Left colon (tissue), 2 donors: ENCODE results near the gene LCN12. TPM values are rescaled to one million over a fixed set of nuclear protein-coding genes. Genes with fewer than 3 reads are reported as not detected.

Source experiments
- ATAC-seq: fragments of 200-7000 bp; cut with Tn5 transposase; one replicate; pipeline ENCODE4 v1.9.1; 2020; ENCODE audit warnings: mild to moderate bottlenecking, moderate library complexity
- DNase-seq, 2 donors: peaks; one replicate each; pipeline ENCODE4 v3.0.0-alpha.2; 2020
- intact Hi-C, 2 donors: fragments of 100-400 bp; cut with DNase I in 1 of 2; cut with micrococcal nuclease in 1 of 2; formaldehyde crosslinking; loops; one replicate each; pipeline versions ENCODE4 v1.11.2 to v1.14.0; 2022; cut with DNase I, micrococcal nuclease
- total RNA-seq, 2 donors: library from RNA; stranded (reverse); fragmentation: NEBNext Ultra II Directional; extraction: Animal tissue kit (Norgen Biotek cat#: 25700); gene quantifications; one replicate each; pipeline ENCODE4 v1.2.1, GENCODE V29; 2021
- donor health status: DM: no; HTN: no; CAD: no.
- donor health status: DM: yes; HTN: yes; CAD: no.

LCN12 gene
- total RNA-seq, 2 donors from 2014 or later = 8.5 to 10.2 TPM

DNA sequence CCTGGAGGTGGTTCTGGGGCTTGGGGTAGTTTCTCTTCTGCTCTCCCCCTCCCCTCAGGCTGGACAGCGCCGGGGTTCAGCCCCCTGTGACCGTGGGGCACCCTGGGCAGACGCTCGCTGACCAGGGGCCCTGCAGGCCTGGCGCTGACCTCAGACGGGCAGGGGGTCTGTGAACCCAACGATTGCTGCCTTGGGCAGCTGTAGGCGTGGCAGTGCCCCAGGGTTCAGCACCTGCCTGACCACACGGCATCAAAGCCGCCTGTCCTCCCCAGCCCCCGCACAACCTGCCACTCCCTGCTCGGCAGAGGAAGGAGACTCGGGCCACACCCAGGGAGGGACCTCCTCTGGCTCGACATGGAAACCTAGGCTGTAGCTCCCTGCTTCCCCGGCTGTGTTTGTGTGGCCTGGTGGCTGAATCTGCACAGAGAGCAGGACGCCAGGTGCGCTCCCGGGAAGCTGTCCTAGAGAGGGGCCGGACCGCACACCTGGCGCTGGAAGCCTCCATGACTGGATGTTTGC lies 12.2 kb downstream of the LCN12 start:
- DNase-seq = peak; percentile 80 to 82
- intact Hi-C loops = no loop called here
- ATAC-seq = peak; percentile 96

DNA sequence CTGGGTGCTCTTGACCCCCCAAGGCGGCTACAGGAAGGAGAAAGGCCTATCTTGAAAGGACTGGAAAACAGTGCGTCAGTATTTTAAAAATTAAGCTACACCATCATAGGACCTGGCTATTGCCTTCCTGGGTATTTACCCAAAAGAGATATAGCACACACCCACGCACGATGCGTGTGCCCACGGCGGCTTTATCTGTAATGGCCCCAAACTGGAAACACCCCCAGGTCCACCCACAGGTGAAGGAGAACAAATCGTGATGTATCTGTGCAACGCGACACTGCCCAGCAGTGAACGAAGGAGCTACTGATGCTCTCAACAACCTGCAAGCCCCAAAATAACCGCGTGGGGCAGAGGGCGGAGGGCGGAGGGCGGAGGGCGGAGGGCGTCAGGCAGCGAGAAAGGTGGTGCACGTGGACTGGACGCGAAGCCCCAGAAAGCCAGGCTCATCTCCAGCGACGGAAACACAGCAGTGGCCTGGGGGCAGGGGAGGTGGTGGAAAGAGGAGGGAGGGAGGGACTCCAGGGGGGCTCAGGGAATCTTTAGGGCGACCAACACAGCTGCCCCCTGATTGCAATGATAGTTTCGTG lies 12.9 kb downstream of the LCN12 start:
- intact Hi-C loops = no loop called here
- DNase-seq (no peak), ATAC-seq (peak; percentile 4)

DNA sequence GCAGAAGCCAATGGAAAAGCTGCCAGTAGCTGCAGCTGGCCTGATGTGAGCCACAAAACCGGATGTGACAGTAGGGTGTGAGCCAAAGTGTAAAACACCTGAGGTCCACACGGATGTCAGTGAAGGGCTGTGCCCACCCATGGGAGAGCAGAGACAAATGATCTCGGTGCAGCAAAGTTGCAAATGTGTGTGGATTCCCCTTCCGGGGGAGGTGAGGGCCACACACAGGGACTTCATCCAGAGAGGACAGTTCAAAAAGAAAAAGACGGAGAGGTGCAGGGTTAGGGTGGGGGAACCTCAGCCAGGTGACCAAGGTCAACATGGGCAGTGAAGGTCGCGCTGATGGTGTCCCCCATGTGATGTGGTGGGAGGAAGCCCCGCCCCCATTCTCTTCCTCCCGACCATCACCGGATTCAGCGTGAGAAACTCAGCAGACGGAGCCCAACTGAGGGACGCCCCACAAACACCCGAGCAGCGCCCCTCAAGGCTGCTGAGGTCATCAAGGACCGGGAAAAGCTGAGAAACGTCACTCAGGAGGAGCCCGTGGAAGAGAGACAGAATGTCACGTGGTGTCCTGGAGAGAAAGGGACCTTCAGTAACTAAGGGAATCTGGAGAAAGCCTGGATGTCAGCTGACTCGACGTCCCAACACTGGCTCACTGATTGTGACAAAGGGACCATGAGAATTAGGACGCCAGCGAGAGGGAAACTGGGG lies 13.9 kb downstream of the LCN12 start:
- intact Hi-C loops = no loop called here
- ATAC-seq (no peak), DNase-seq (no peak)

DNA sequence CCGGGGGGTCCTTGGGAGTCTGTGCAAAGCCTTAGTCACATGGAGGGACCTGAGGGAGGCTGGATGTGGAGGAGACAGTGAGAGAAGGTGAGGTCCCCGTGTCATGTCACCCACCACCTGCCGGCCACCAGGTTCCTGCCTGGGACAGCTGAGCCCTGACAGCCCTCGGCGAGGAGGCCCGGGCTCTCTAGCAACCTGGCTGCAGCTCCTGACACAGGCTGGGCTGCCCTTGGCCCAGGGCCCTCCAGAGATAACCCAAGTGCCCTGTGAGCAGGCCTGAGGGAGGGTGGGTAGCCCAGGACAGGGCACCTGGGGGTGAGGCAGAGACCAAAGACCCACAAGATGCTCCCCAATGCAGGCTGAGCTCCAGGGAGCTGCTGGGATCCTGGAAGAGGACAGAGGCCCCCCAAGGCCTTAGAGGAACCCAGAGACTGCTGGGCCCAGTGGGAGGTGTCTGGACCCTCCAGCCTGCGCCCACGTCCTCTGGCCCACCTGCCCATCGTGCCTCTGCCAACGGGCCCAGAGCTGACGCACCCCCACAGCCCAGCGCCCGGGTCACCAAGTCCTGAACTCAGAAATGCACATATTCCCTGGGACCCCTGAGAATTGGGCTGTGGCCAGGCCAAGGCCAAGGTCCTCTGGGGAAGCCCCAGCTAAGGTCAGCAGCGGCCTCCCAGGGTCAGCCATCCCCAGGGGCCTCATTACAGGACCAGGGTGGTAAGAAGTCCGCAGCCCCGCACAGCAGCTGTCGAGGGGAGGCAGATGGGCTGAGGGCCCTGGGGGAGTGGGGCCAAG lies 16.5 kb downstream of the LCN12 start:
- ATAC-seq (no peak), DNase-seq (no peak)
- intact Hi-C loops = no loop called here

DNA sequence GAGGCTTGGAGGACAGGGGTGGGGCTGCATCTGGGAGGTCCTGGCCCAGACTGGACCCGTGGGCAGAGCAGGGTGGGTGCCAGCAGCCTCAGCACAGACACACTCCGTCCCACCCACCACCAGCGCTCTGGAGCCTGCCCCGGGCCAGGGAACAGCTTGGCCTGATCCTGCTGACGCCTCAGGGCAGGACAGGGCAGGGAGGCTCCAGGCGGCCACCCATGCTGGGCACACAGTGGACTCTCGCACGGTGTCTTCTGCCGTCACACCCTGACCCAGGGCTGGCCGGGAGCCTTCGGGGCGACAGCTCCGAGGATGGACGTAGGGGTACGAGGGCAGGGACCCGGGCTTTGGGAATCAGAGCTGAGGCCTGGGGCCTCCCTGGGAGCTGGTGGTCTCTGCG lies 17.1 kb downstream of the LCN12 start:
- no peak for ATAC-seq
- intact Hi-C loops = no loop called here

DNA sequence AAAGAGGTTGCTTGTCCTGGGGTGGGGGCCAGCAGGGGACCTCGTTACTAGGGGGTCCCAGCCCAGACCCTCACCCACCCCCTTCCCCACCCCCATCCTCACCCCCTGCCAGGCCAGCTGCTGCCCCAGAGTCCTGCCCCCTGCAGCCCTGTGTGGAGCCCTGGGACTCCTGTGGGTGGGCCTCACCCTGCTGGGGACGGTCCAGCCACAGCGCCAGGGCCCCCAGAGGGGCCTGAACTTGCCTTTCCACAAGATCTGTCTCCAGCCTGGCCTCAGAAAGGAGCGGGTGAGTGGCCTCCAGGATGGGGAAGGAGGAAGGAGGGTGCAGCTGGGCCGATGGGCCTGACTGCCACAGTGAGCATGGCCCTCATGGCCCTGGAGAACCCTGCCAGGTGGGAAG lies 17.7 kb downstream of the LCN12 start:
- no peak for ATAC-seq
- no peak for DNase-seq
- intact Hi-C loops = no loop called here

More for the DNA sequence above, 17.1 kb downstream of the LCN12 start:
- DNase-seq = no peak

DNA sequence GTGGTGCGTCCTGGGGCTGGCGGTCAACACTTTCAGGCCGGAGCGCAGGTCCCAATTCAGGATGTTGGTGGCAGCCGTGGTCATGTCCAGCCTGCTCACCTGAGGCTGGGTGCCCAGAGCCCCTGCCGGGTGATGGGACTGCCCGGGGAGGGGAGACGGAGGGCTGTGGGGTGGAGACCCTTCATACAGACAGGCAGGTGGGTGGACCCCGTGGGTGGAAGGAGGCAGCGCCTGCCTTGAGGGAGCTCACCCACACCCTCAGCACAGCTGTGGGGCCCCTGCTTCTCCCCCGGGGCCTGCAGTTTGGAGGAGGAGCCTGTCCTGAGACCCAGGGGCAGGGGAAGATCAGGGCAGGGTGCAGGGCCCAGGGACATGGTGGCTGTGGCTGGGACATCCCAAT lies 18.3 kb downstream of the LCN12 start:
- DNase-seq (no peak), ATAC-seq (no peak)
- intact Hi-C loops = no loop called here

DNA sequence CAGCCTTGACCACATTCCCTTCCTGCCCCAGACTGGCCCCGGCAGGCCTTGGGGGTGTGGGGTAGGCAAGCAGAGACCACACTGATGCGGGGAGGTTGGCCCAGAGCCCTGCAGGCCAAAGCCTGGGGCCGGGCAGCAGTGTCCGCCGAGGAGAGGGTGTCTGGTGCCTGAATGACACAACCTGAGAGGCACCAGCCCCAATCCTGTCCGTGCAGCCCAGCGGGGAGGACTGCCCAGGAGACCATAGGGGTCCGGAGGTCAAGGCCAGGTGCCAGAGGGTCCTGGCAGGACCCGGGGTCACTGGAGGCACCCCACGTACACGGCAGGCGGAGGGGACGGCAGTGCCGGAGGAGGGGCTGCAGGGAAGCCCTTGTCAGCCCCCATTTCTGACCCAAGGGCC lies 19.7 kb downstream of the LCN12 start:
- no peak for ATAC-seq
- intact Hi-C loops = no loop called here
- DNase-seq = no peak

DNA sequence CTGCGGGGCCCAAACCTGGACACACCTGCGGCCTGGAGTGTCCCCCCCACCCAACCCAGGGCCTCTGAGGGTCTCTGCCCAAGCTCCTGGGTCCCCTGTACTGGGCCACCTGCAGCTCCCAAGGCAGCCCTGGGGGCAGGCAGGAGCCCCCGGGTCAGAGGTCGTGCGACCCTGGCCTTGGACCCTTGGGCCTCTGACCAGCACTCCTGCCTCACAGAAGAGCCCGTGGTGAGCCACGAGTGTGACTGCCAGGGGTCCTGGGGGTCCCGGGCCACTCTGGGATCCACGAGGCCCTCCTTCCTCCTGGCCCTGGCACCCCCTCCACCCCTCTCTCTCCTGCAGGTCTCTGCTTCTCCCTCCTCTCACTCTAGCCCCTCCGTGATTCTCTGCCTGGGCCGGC lies 20.3 kb downstream of the LCN12 start:
- ATAC-seq (no peak), DNase-seq (no peak)
- intact Hi-C loops = no loop called here

DNA sequence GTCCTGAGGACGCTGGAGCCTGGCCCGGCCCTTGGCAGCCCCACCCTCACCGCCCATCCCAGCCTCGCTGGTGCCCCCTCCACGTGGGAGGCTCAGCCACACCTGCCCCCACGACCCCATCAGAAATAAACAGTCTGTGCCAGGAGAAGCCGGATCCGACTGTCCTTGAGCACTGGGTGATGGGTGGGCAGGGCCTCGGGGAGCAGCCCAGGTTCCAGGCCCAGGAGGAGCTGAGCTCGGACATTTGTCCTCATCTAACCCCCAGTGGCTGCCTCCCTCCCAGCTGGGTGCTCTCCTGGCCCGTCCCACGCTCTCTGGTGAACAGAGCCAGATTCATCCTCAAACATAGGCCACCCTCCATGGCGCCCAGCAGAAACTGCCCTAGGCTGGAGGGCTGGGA lies 20.7 kb downstream of the LCN12 start:
- DNase-seq (no peak), ATAC-seq (no peak)
- intact Hi-C loops = no loop called here

DNA sequence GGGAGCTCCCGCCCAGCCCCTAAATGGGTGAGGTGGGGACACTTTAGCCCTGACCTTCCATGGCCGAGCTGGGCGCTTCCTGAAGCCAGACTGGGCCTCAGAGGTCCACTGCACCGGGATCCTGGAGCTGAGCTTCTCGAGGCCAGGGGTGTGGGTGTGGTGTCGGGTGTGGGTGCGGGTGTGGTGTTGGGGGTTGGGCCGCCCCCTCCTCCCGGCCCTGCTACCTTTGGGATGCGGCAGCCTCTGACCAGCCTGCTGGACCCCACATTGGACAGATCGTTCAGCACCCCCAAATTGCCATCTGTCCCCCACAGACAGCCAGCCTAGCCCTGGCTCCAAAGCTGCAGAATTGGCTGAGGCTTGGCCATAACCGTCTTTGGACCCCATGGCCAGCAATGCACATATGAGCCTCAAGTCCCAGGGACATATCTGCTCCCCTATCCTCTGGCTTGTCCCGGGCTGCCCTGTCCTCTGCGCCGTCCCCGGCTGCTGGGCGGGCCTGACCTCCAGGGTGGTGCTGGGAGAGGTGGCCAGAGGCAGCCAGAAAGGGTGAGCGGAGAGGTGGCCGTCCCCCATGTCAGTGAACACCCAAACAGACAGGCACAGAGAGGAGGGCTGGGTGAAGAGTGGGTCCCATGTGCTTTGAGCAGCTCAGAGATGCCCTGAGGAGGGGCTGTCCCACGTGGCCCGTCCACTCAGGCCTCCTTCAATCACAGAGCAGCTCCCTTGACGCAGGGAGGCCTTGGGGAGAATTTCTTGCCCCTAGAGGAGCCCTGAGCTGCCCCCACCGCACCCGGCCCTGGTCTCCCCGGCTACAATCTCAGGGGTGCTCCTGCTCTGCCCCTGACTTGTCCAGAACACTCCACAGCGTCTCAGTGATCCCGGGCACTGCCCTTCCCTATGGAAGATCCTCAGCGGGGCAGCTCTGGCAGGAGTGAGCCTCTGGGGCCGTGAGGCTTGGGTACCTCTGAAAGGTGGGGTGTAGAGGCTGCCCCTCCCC lies 21.8 kb downstream of the LCN12 start:
- intact Hi-C loops = no loop called here
- no peak for DNase-seq
- ATAC-seq = no peak

DNA sequence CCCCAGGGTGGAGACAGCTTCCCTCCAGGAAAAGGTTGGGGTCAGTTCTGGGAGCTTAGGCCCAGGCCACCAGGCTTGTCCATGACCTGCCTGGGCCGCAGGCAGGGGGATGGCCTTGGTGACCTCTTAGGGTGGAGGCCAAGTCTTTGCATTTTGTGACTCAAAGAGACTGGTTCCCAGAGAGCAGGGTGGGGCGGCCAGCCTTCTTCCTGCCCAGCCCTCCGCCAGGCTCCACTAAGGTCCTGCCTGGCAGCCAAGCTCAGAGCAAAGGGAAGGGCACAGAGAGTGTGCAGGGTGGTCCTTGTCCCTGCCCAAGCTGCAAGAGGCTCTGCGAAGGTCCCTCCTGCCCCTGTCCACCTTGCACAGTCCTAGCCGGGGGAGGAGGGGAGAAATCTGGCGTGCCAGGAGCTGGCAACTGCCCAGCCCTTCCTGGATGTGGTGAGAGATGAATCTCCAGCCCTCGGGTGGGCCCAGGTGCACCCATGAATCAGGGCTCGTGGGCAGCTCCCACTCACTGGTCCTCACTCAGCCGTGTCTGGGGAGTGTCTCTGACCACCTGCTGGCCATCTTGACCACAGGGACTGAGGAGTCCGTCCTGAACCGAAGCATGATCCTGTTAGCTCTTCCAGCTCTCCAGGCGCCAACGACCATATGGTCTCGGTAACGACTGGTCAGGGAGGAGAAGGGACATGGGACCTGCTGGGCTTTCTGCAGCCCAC lies 22.9 kb downstream of the LCN12 start:
- ATAC-seq (peak; percentile 42), DNase-seq (no peak)
- intact Hi-C loops = no loop called here

DNA sequence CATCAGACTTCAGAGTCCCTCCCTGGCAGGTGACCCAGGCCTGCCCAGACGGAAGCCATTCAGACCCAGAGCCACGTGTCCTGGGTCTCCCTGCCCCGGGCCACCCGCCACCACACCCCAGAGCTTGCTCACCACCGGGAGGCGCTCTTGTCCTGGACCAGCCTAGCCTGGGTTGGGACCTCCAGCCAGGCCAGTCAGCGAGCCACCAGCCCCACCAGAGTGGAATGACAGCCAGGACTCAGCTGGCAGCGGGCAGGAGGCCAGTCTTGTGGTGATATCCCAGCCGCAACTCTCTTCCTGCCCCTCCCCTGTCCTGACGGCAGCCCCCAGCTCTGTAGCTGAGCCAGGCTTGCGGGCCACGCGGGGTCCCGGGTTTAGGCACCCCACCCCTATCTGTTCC lies 23.6 kb downstream of the LCN12 start:
- no peak for DNase-seq
- ATAC-seq = no peak
- intact Hi-C loops = no loop called here

DNA sequence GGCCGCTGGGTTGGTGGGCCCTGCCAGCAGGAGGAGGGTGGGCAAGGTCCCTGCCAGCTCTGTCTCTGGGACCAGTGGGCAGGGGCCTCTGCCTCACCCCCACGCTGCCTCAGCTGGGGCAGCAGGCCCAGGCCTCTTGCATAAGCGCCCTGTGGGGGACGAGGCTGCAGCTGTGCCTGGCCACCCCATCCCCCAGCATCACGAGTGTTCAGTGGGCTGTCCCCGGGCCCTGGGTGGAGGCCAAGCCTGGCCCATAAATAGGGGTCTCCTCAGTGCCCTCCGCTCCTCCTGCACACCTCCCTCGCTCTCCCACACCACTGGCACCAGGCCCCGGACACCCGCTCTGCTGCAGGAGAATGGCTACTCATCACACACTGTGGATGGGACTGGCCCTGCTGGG lies 25.1 kb downstream of the LCN12 start, which contains the start of gene PTGDS:
Gene PTGDS, plus strand, starts transcription at position 282 of the 400 bp plus-strand sequence. Its CDS starts 75 bp downstream, at position 357.
- DNase-seq = no peak
- intact Hi-C loops = no loop called here
- ATAC-seq = no peak

DNA sequence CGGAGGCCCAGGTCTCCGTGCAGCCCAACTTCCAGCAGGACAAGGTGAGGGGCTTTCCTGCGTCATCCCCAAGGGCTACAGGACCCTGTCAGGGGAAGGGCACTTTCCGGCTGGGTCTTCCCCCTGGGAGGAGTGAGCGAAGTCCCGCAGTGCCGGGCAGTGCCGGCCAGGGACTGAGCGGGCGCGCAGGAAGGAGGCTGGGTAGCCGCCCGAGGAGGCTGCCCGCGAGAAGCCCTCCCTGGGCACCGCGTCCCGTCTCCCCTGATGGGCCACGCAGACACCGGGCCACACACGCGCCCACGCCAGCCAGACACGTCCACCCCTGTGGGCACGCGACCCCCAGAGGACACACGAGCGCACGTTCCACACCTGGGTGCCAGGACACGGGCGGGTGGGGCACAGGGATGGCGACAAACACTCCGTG lies 25.6 kb downstream of the LCN12 start:
- no peak for DNase-seq
- peak; percentile 15 for ATAC-seq
- intact Hi-C loops = no loop called here

DNA sequence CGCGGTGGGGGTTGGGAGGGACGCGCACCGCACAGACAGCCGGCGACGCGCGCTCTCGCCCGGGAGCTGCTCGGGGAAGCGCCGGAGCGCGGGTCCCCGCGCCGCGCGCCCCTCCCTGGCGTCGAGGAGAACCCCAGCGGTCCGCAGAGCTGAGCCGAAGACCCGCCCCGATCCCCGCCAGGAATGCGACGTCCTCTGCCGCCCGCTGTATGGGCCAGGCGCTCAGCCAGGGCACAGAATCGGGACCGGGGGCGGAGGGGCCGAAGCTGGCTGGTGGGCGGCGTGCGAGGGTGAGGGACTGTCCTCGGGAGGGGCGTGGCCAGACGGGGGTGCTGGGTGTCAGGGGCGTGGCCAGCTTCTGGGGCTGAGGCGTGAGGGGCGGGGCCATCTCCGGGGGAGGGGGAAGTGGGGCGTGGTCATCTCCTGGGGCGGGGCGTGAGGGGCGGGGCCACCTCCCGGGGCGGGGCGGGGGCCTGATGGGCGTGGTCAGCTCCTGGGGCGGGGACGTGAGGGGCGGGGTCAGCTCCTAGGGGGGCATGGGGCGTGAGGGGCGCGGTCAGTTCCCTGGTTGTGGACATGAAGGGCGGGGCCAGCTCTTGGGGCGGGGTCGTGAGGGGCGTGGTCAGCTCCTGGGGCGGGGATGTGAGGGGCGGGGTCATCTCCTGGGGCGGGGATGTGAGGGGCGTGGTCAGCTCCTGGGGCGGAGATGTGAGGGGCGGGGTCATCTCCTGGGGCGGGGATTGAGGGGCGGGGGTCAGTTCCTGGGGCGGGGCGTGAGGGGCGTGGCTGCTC lies 26.2 kb downstream of the LCN12 start:
- ATAC-seq = peak; percentile 71
- intact Hi-C loops = no loop called here
- DNase-seq = peak; percentile 70 to 78

DNA sequence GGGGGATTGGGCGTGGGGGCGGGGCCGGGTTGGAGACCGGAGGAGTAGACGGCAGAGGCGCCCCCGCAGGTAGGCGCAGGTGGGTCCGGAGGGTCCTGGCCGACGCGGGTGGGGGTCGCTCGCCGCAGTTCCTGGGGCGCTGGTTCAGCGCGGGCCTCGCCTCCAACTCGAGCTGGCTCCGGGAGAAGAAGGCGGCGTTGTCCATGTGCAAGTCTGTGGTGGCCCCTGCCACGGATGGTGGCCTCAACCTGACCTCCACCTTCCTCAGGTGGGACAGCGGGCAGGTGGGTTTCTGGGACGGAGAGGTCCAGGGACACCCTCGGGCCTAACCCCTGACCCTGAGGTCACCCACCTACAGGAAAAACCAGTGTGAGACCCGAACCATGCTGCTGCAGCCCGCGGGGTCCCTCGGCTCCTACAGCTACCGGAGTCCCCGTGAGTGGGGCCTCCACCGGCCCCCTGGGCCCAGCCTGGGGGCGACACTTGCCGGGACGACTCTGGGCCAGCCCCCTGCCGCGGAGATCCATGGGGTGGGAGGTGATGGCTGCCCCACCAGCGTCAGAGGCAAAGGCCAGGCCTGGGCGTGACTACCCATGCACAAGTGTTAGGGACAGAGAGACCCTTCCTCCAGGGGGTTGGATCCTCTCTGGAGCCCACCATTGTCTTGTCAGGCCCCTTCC lies 26.9 kb downstream of the LCN12 start:
- intact Hi-C loops = no loop called here
- ATAC-seq (no peak), DNase-seq (peak in 1 of 2 donors; percentile 46)
